Measurements from ENCODE around the gene CATSPER3. TPM values are rescaled to one million over a fixed set of nuclear protein-coding genes. Genes with fewer than 3 reads are reported as not detected.

CATSPER3 gene
- polyA plus RNA-seq, 2 of the 4 experiments (the other 2 are of a cell fraction): 0.41 to 0.74 TPM

GRCh38 chr5:135045488-135045887, 77.8 kb downstream of the CATSPER3 start:
- Histone ChIP-seq H3K4me1 (no peaks in the 10 kb centered on the region), H3K4me2 (no peak overlapping the region), H3K4me3 (no peak overlapping the region), H3K9me3 (no peaks in the 10 kb centered on the region), H3K27ac (no peak overlapping the region)
- no peak for DNase-seq (ENCODE audit: low read depth in 1 of 2, low spot score in 1 of 2)
- ChIA-PET CTCF (interaction anchor here (1.0 kb wide), 1 partner anchor 122 kb away, joined by 3 read pairs; no protein-coding TSS in a partner anchor), POLR2A (no interaction called here)
- FAIRE-seq: no peak
- no peak for TF ChIP-seq PHF8 (IDR thresholded peaks at IDR 0.05; ENCODE audit: borderline replicate concordance, low read depth)
- TF ChIP-seq ZFP36 (IDR thresholded peaks at IDR 0.05; ENCODE audit: borderline replicate concordance, partially characterized antibody): peak; percentile 47
- no peak for TF ChIP-seq NFE2L2 (conservative IDR thresholded peaks at IDR 0.05; ENCODE audit: low read length)
- no peak for ATAC-seq

GRCh38 chr5:135046661-135047346, 79.1 kb downstream of the CATSPER3 start:
- Histone ChIP-seq H3K9me3 (no peaks in the 10 kb centered on the region), H3K4me2 (no peak overlapping the region), H3K4me3 (no peak overlapping the region), H3K4me1 (no peaks in the 10 kb centered on the region), H3K27ac (no peak overlapping the region)
- TF ChIP-seq HMGXB4 (CRISPR knock-in tag; IDR thresholded peaks at IDR 0.05; ENCODE audit: borderline replicate concordance) (no peak), TFCP2L1 (CRISPR knock-in tag; IDR thresholded peaks at IDR 0.05) (no peak), MAX (IDR thresholded peaks at IDR 0.05) (no peak), MAFK (IDR thresholded peaks at IDR 0.05; ENCODE audit: partially characterized antibody) (no peak), HES2 (IDR thresholded peaks at IDR 0.05) (no peak), RNF2 (IDR thresholded peaks at IDR 0.05; ENCODE audit: borderline replicate concordance, low read depth) (no peak), CEBPB (IDR thresholded peaks at IDR 0.05) (no peak), PHF8 (IDR thresholded peaks at IDR 0.05; ENCODE audit: borderline replicate concordance, low read depth) (no peak), HDAC2 (IDR thresholded peaks at IDR 0.05) (no peak), SREBF2 (IDR thresholded peaks at IDR 0.05) (no peak), ELK1 (IDR thresholded peaks at IDR 0.05; ENCODE audit: low read depth, low read length) (no peak), CHD4 (IDR thresholded peaks at IDR 0.05; ENCODE audit: borderline replicate concordance) (no peak), NFE2L2 (conservative IDR thresholded peaks at IDR 0.05; ENCODE audit: low read length) (no peak), POLR2A (IDR thresholded peaks at IDR 0.05; ENCODE audit: low read length) (no peak)
- ChIA-PET CTCF (interaction anchor here (1.1 to 2.8 kb wide), 2 partner anchors 9 to 14 kb away, joined by 3 to 12 read pairs; no protein-coding TSS in a partner anchor), POLR2A (no interaction called here)
- ATAC-seq (no peak), FAIRE-seq (no peak), DNase-seq (ENCODE audit: low read depth in 1 of 2, low spot score in 1 of 2) (no peak)
- 87% methylated on average over 5 of the region's 5 CpGs for WGBS (ENCODE audit: missing lambda C conversion rate)

GRCh38 chr5:135047347-135047695, 79.6 kb downstream of the CATSPER3 start:
- no peak overlapping the region for H3K4me3 ChIP-seq
- DNase-seq (ENCODE audit: low read depth in 1 of 2, low spot score in 1 of 2): no peak
- ATAC-seq: no peak
- H3K9me3 ChIP-seq: no peaks in the 10 kb centered on the region
- CTCF ChIA-PET: interaction anchor here (2.8 kb wide), 1 partner anchor 14 kb away, joined by 12 read pairs; no protein-coding TSS in a partner anchor
- WGBS (ENCODE audit: missing lambda C conversion rate): 56% methylated on average over 2 of the region's 2 CpGs
- H3K4me1 ChIP-seq: no peaks in the 10 kb centered on the region
- no peak overlapping the region for H3K4me2 ChIP-seq
- TF ChIP-seq RFX5 (IDR thresholded peaks at IDR 0.05) (no peak), USF2 (IDR thresholded peaks at IDR 0.05) (no peak), HOXA7 (CRISPR knock-in tag; IDR thresholded peaks at IDR 0.05) (no peak), CBX8 (IDR thresholded peaks at IDR 0.05) (no peak), FOSB (CRISPR knock-in tag; IDR thresholded peaks at IDR 0.05) (no peak), SMC3 (IDR thresholded peaks at IDR 0.05) (no peak)
- H3K27ac ChIP-seq: no peak overlapping the region
- FAIRE-seq: no peak
- POLR2A ChIA-PET: no interaction called here
